Activated T-cell treated with anti-CD3 and anti-CD28 coated beads, Interleukin-2, amount 50 U/mL, for 4 hours (primary cell): ENCODE results near the gene TCTN3. TPM values are rescaled to one million over a fixed set of nuclear protein-coding genes. Genes with fewer than 3 reads are reported as not detected.

Experiments used
- ATAC-seq, 2 donors: fragments of 200-7000 bp; cut with Tn5 transposase; one replicate each; pipeline ENCODE4 v1.10.0; 2021
- DNase-seq: peaks from one replicate; pipeline ENCODE4 v3.0.0-alpha.2; 2020
- H3K27me3 Mint-ChIP-seq: one replicate; pipeline ENCODE4 v1.8.0; 2021; ENCODE audit warnings: low read depth, mixed read lengths
- H3K36me3 Mint-ChIP-seq: one replicate; pipeline ENCODE4 v1.8.0; 2022; ENCODE audit warnings: mixed read lengths; ENCODE audit not compliant: insufficient read depth
- H3K4me1 Mint-ChIP-seq: one replicate; pipeline ENCODE4 v1.8.0; 2021; ENCODE audit warnings: low read depth, mixed read lengths
- H3K4me3 Mint-ChIP-seq: one replicate; pipeline ENCODE4 v1.8.0; 2021; ENCODE audit warnings: mild to moderate bottlenecking, moderate library complexity, mixed read lengths
- H3K9me3 Mint-ChIP-seq: one replicate; pipeline ENCODE4 v1.8.0; 2021; ENCODE audit warnings: mixed read lengths
- total RNA-seq, 3 donors: library from RNA; stranded (reverse); gene quantifications; one replicate each; pipeline ENCODE4 v1.2.1, GENCODE V29; 2021

Gene TCTN3
- total RNA-seq, 3 donors from 2014 or later, result 28.3 to 35.7 (median 29.3) TPM

- ATAC-seq, result no peak
Measured at GRCh38 chr10:95661818-95662217, 31.9 kb downstream of the TCTN3 start.

GRCh38 chr10:95660283-95660682 is 33.4 kb downstream of the TCTN3 start:
- DNase-seq (no peak), ATAC-seq (no peak)
- Mint-ChIP-seq H3K27me3 (no peaks in the 10 kb centered on the region), H3K4me3 (no peak overlapping the region), H3K36me3 (peaks cover 5% of the 10 kb centered on the region), H3K4me1 (peaks cover 18% of the 10 kb centered on the region), H3K9me3 (no peaks in the 10 kb centered on the region)

More at GRCh38 chr10:95661818-95662217, 31.9 kb downstream of the TCTN3 start:
- Mint-ChIP-seq H3K27me3 (no peaks in the 10 kb centered on the region), H3K4me3 (no peak overlapping the region), H3K4me1 (peaks cover 10% of the 10 kb centered on the region), H3K9me3 (no peaks in the 10 kb centered on the region), H3K36me3 (peaks cover 4% of the 10 kb centered on the region)
- DNase-seq, result no peak

GRCh38 chr10:95657250-95657649 is 36.5 kb downstream of the TCTN3 start:
- Mint-ChIP-seq H3K4me3 (peak overlapping the region; percentile 99), H3K27me3 (no peaks in the 10 kb centered on the region), H3K4me1 (peaks cover 30% of the 10 kb centered on the region), H3K9me3 (no peaks in the 10 kb centered on the region), H3K36me3 (peaks cover 9% of the 10 kb centered on the region)
- ATAC-seq (no peak), DNase-seq (no peak)

GRCh38 chr10:95656291-95657164 is 37.2 kb downstream of the TCTN3 start, which contains the start of gene ALDH18A1:
TSS of gene ALDH18A1 (minus strand) at chr10:95656711. CDS start at chr10:95653377, 3,334 bp downstream.
- Mint-ChIP-seq H3K36me3 (peaks cover 17% of the 10 kb centered on the region), H3K4me1 (peaks cover 31% of the 10 kb centered on the region), H3K9me3 (no peaks in the 10 kb centered on the region), H3K27me3 (no peaks in the 10 kb centered on the region), H3K4me3 (peak within 1 kb of the TSS; percentile 99)
- DNase-seq (peak; percentile 95), ATAC-seq (peak; percentile 88)

- peaks cover 23% of the 10 kb centered on the region for H3K36me3 Mint-ChIP-seq
- peak overlapping the region; percentile 99 for H3K4me3 Mint-ChIP-seq
Measured at GRCh38 chr10:95655571-95656290, 38.0 kb downstream of the TCTN3 start.

GRCh38 chr10:95653895-95654294 is 39.8 kb downstream of the TCTN3 start:
- Mint-ChIP-seq H3K9me3 (no peaks in the 10 kb centered on the region), H3K27me3 (no peaks in the 10 kb centered on the region), H3K36me3 (peaks cover 33% of the 10 kb centered on the region), H3K4me3 (no peak overlapping the region), H3K4me1 (peaks cover 31% of the 10 kb centered on the region)
- DNase-seq (no peak), ATAC-seq (no peak)

More at GRCh38 chr10:95655571-95656290, 38.0 kb downstream of the TCTN3 start:
- H3K27me3 Mint-ChIP-seq, result no peaks in the 10 kb centered on the region
- DNase-seq, result peak; percentile 26
- no peaks in the 10 kb centered on the region for H3K9me3 Mint-ChIP-seq
- H3K4me1 Mint-ChIP-seq, result peaks cover 31% of the 10 kb centered on the region
- ATAC-seq, result peak; percentile 34 to 48

GRCh38 chr10:95651346-95652060 is 42.2 kb downstream of the TCTN3 start:
- Mint-ChIP-seq H3K4me1 (peaks cover 18% of the 10 kb centered on the region), H3K4me3 (no peak overlapping the region), H3K27me3 (no peaks in the 10 kb centered on the region), H3K36me3 (peaks cover 49% of the 10 kb centered on the region), H3K9me3 (no peaks in the 10 kb centered on the region)
- ATAC-seq (no peak), DNase-seq (no peak)

- DNase-seq, result no peak
- no peaks in the 10 kb centered on the region for H3K9me3 Mint-ChIP-seq
- no peak overlapping the region for H3K4me3 Mint-ChIP-seq
- H3K27me3 Mint-ChIP-seq, result no peaks in the 10 kb centered on the region
- peaks cover 52% of the 10 kb centered on the region for H3K36me3 Mint-ChIP-seq
- ATAC-seq, result no peak
- H3K4me1 Mint-ChIP-seq, result peaks cover 13% of the 10 kb centered on the region
Measured at GRCh38 chr10:95650232-95650631, 43.5 kb downstream of the TCTN3 start.

GRCh38 chr10:95648138-95648537 is 45.6 kb downstream of the TCTN3 start:
- Mint-ChIP-seq H3K27me3 (no peaks in the 10 kb centered on the region), H3K4me1 (peaks cover 6% of the 10 kb centered on the region), H3K4me3 (no peak overlapping the region), H3K9me3 (no peaks in the 10 kb centered on the region), H3K36me3 (peaks cover 54% of the 10 kb centered on the region)
- no peak for DNase-seq
- no peak for ATAC-seq

GRCh38 chr10:95646160-95646559 is 47.6 kb downstream of the TCTN3 start:
- Mint-ChIP-seq H3K9me3 (no peaks in the 10 kb centered on the region), H3K4me1 (no peaks in the 10 kb centered on the region), H3K27me3 (no peaks in the 10 kb centered on the region), H3K4me3 (no peak overlapping the region), H3K36me3 (peaks cover 50% of the 10 kb centered on the region)
- no peak for ATAC-seq
- no peak for DNase-seq

- H3K36me3 Mint-ChIP-seq, result peaks cover 49% of the 10 kb centered on the region
- no peak for ATAC-seq
- H3K4me1 Mint-ChIP-seq, result no peaks in the 10 kb centered on the region
Measured at GRCh38 chr10:95644901-95645300, 48.8 kb downstream of the TCTN3 start.

GRCh38 chr10:95640891-95641315 is 52.8 kb downstream of the TCTN3 start:
- peaks cover 44% of the 10 kb centered on the region for H3K36me3 Mint-ChIP-seq
- ATAC-seq (no peak), DNase-seq (no peak)
- no peaks in the 10 kb centered on the region for H3K4me1 Mint-ChIP-seq
- H3K9me3 Mint-ChIP-seq, result no peaks in the 10 kb centered on the region
- H3K4me3 Mint-ChIP-seq, result no peak overlapping the region
- no peaks in the 10 kb centered on the region for H3K27me3 Mint-ChIP-seq

More at GRCh38 chr10:95644901-95645300, 48.8 kb downstream of the TCTN3 start:
- Mint-ChIP-seq H3K4me3 (no peak overlapping the region), H3K27me3 (no peaks in the 10 kb centered on the region), H3K9me3 (no peaks in the 10 kb centered on the region)
- no peak for DNase-seq

- no peak for ATAC-seq
- Mint-ChIP-seq H3K4me1 (no peaks in the 10 kb centered on the region), H3K27me3 (no peaks in the 10 kb centered on the region), H3K36me3 (peaks cover 59% of the 10 kb centered on the region), H3K4me3 (no peak overlapping the region), H3K9me3 (no peaks in the 10 kb centered on the region)
- no peak for DNase-seq
Measured at GRCh38 chr10:95637911-95638310, 55.8 kb downstream of the TCTN3 start.

- DNase-seq (no peak), ATAC-seq (no peak)
- no peaks in the 10 kb centered on the region for H3K9me3 Mint-ChIP-seq
- H3K4me3 Mint-ChIP-seq, result no peak overlapping the region
- H3K4me1 Mint-ChIP-seq, result no peaks in the 10 kb centered on the region
- no peaks in the 10 kb centered on the region for H3K27me3 Mint-ChIP-seq
- peaks cover 58% of the 10 kb centered on the region for H3K36me3 Mint-ChIP-seq
Measured at GRCh38 chr10:95637140-95637539, 56.6 kb downstream of the TCTN3 start.
